ENCODE data around the gene SIGLEC14. TPM values are rescaled to one million over a fixed set of nuclear protein-coding genes. Genes with fewer than 3 reads are reported as not detected.

The SIGLEC14 gene
- total RNA-seq, 2 experiments from 2014 or later, result 0.87 to 1.3 TPM

- Histone ChIP-seq H3K4me1 (ENCODE audit: insufficient read depth, low read length) (peaks cover 21% of the 10 kb centered on the region), H3K36me3 (ENCODE audit: insufficient read depth, low read length) (no peaks in the 10 kb centered on the region), H3K27ac (ENCODE audit: low read depth in 1 of 2, low read length in 2 of 2) (no peak overlapping the region), H3K4me3 (ENCODE audit: low read length) (peak overlapping the region; percentile 80), H3K27me3 (ENCODE audit: control insufficient read depth in 1 of 2, insufficient read depth in 2 of 2, low read length in 2 of 2) (peaks cover 0 to 3% of the 10 kb centered on the region in 2 experiments), H3K9me3 (ENCODE audit: control insufficient read depth in 1 of 2, insufficient read depth in 1 of 2, low read length in 2 of 2) (peaks cover 19 to 21% of the 10 kb centered on the region in 2 experiments)
- ChIA-PET POLR2A (no interaction called here), CTCF (no interaction called here)
- DNase-seq (no peak), ATAC-seq (ENCODE audit: poor library complexity) (no peak)
- intact Hi-C loops (cut with DNase I, micrococcal nuclease), result loop anchor here in 1 of 2 experiments (5.0 to 10.0 kb wide), 4 partner anchors 229 to 1081 kb away; partner anchors contain the start of genes ASPDH, CLDND2, ETFB and JOSD2
- Mint-ChIP-seq H3K4me3 (peak overlapping the region; percentile 94), H3K4me1 (ENCODE audit: low read depth) (peaks cover 29% of the 10 kb centered on the region), H3K27ac (no peak overlapping the region), H3K36me3 (ENCODE audit: low read depth) (peaks cover 31% of the 10 kb centered on the region), H3K27me3 (peaks cover 25% of the 10 kb centered on the region), H3K9me3 (peaks cover 3% of the 10 kb centered on the region)
- TF ChIP-seq CTCF (IDR thresholded peaks at IDR 0.05), result no peak
Measured at GRCh38 chr19:51593138-51593890, 53.3 kb downstream of the SIGLEC14 start.

Small RNA genes lying within 50 kb of the gene (microRNA-seq; reads per million reads assigned to microRNA genes)
- gene MIR125A (ENCODE audit: borderline microRNAs expressed, borderline replicate concordance) (1,981 reads per million, percentile 89 among the genes with 10 or more reads in this experiment), gene MIR99B (ENCODE audit: borderline microRNAs expressed, borderline replicate concordance) (255 reads per million, percentile 74 among the genes with 10 or more reads in this experiment), gene MIRLET7E (ENCODE audit: borderline microRNAs expressed, borderline replicate concordance) (242 reads per million, percentile 74 among the genes with 10 or more reads in this experiment)

Other genes with a start within 250 kb of the SIGLEC14 start
- gene SIGLEC10, start 229.2 kb downstream of the SIGLEC14 start, total RNA-seq, result under 1 TPM; 0.39 to 0.58 TPM
- gene SIGLEC8, start 188.4 kb downstream of the SIGLEC14 start, total RNA-seq, result not detected
- not detected for gene CEACAM18, start 168.3 kb downstream of the SIGLEC14 start, total RNA-seq
- gene SIGLEC12, start 145.0 kb downstream of the SIGLEC14 start, total RNA-seq, result not detected
- under 1 TPM; 0.14 to 0.36 TPM for gene SIGLEC6, start 115.2 kb downstream of the SIGLEC14 start, total RNA-seq
- 1 to 10 TPM; 1.1 to 1.9 TPM for gene ZNF175, start 75.5 kb downstream of the SIGLEC14 start, total RNA-seq
- gene SIGLEC5, start 16.4 kb downstream of the SIGLEC14 start, total RNA-seq, result not detected
- 1 to 10 TPM; 2.8 to 3.6 TPM for gene SPACA6, start 46.5 kb upstream of the SIGLEC14 start, total RNA-seq
- gene HAS1, start 77.2 kb upstream of the SIGLEC14 start, total RNA-seq, result not detected
- 1 to 10 TPM; 1.2 to 1.9 TPM for gene FPR1, start 105.1 kb upstream of the SIGLEC14 start, total RNA-seq
- not detected for gene FPR2, start 114.4 kb upstream of the SIGLEC14 start, total RNA-seq
- gene FPR3, start 148.3 kb upstream of the SIGLEC14 start, total RNA-seq, result not detected
- gene ZNF577, start 241.1 kb upstream of the SIGLEC14 start, total RNA-seq, result 10 to 100 TPM in 1 of 2 experiments, 1 to 10 TPM in 1; 8.0 to 10.3 TPM

All from CD4-positive, alpha-beta T cell (primary cell).